Measurements from ENCODE around the gene PIK3AP1. TPM values are rescaled to one million over a fixed set of nuclear protein-coding genes. Genes with fewer than 3 reads are reported as not detected.

The PIK3AP1 gene
- polyA plus RNA-seq, 1 of the 3 experiments (the other 2 are of a cell fraction) = 0.07 TPM

DNA sequence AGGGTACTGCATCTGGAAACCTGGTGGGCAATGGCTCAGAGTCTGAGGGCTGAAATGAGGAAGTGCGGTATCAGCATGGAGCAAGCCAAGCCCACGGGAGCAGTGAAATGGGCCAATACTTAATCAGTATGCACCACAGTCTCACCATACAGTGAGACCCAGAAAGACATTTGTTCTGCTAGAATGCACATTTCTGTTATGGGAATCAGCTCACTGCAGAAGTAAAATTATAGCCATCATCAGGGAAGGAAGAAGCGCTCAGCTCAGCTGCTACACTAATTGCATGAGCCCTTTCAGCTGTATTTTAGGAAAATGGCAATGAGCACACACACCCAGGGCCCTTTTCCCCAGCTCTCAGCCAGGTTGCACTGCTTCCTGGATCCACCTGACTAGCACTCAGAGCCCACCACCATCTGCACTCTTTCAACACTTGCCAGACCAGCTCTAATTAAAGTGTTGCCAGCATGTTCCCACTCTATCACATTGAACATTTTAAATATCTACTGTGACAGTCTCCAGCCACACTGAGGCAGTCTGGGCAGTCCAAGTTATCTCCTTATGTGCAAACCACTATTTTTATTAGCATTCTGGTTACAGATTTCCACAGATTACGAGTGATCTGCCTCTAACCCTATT lies 44.2 kb upstream of the PIK3AP1 start:
- H2AFZ ChIP-seq (ENCODE audit: low read depth) = no peak overlapping the region
- H3K9me3 ChIP-seq = no peaks in the 10 kb centered on the region
- H3K27ac ChIP-seq (ENCODE audit: low read depth in 2 of 2, low read length in 1 of 2) = no peak overlapping the region
- POLR2A ChIA-PET = no interaction called here
- no peaks in the 10 kb centered on the region for H4K20me1 ChIP-seq (ENCODE audit: insufficient read depth)
- no peak overlapping the region for H3K9ac ChIP-seq
- H3K36me3 ChIP-seq (replicated peaks in 1 of 2; ENCODE audit: control insufficient read depth in 1 of 2, insufficient read depth in 2 of 2, low read length in 1 of 2) = no peaks in the 10 kb centered on the region
- no peaks in the 10 kb centered on the region; the same call in 1 of the 2 replicates for H3K27me3 ChIP-seq (ENCODE audit: insufficient read depth)
- H3K4me1 ChIP-seq (ENCODE audit: control insufficient read depth in 1 of 2, insufficient read depth in 2 of 2, low read depth in 1 of 2, low read length in 1 of 2) = peaks cover 0 to 7% of the 10 kb centered on the region in 2 experiments; a peak in 1 of 4 replicates
- H3K4me3 ChIP-seq (ENCODE audit: low read depth in 2 of 2, low read length in 1 of 2) = no peak overlapping the region
- no peak overlapping the region for H3K4me2 ChIP-seq
- no peak for DNase-seq
- no peak for TF ChIP-seq RCOR1 (IDR thresholded peaks at IDR 0.05; ENCODE audit: low read length)
- no peak for TF ChIP-seq EZH2phosphoT487 (IDR thresholded peaks at IDR 0.05; ENCODE audit: borderline replicate concordance, low read depth)
- TF ChIP-seq CTCF (IDR thresholded peaks at IDR 0.05) = no peak
- TF ChIP-seq POLR2AphosphoS5 (IDR thresholded peaks at IDR 0.05; ENCODE audit: low read depth, low read length) = no peak
- CTCF ChIA-PET = interaction anchor here (0.8 to 1.1 kb wide), 6 partner anchors 9 to 446 kb away, joined by 3 to 5 read pairs (median 3); no protein-coding TSS in a partner anchor
- H3F3A ChIP-seq (replicated peaks; ENCODE audit: insufficient read depth) = no peaks in the 10 kb centered on the region
- H3K79me2 ChIP-seq (ENCODE audit: insufficient read depth) = no peaks in the 10 kb centered on the region
- no peaks in the 10 kb centered on the region for H3K9me2 ChIP-seq
- WGBS (ENCODE audit: low lambda C conversion rate) = 56% methylated on average over 4 of the region's 4 CpGs

- no peak overlapping the region for H2AFZ ChIP-seq (ENCODE audit: low read depth)
- no peaks in the 10 kb centered on the region for H3K9me2 ChIP-seq
- H3K4me3 ChIP-seq (ENCODE audit: low read depth in 2 of 2, low read length in 1 of 2) = no peak overlapping the region
- no peaks in the 10 kb centered on the region for H4K20me1 ChIP-seq (ENCODE audit: insufficient read depth)
- H3K36me3 ChIP-seq (replicated peaks in 1 of 2; ENCODE audit: control insufficient read depth in 1 of 2, insufficient read depth in 2 of 2, low read length in 1 of 2) = no peaks in the 10 kb centered on the region
- no peaks in the 10 kb centered on the region for H3K9me3 ChIP-seq
- H3K27me3 ChIP-seq (ENCODE audit: insufficient read depth) = no peaks in the 10 kb centered on the region; the same call in 1 of the 2 replicates
- 70% methylated on average over 1 of the region's 1 CpG for WGBS (ENCODE audit: low lambda C conversion rate)
- no peak overlapping the region for H3K4me2 ChIP-seq
- no peak for DNase-seq
- H3K9ac ChIP-seq = no peak overlapping the region
- TF ChIP-seq EZH2phosphoT487 (IDR thresholded peaks at IDR 0.05; ENCODE audit: borderline replicate concordance, low read depth) = no peak
- TF ChIP-seq, protein P1, sequence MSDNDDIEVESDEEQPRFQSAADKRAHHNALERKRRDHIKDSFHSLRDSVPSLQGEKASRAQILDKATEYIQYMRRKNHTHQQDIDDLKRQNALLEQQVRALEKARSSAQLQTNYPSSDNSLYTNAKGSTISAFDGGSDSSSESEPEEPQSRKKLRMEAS (IDR thresholded peaks at IDR 0.05; ENCODE audit: low read depth) = no peak
- no peak for TF ChIP-seq RFX5 (IDR thresholded peaks at IDR 0.05; ENCODE audit: low read length)
- no peak for TF ChIP-seq RXRA (IDR thresholded peaks at IDR 0.05; ENCODE audit: borderline replicate concordance, low read depth)
- TF ChIP-seq GATA2 (CRISPR knock-in tag; IDR thresholded peaks at IDR 0.05) = no peak
- TF ChIP-seq CTCF (IDR thresholded peaks at IDR 0.05) = no peak
- no peak for TF ChIP-seq NFIC (IDR thresholded peaks at IDR 0.05; ENCODE audit: borderline replicate concordance)
- no peak for TF ChIP-seq YY1 (IDR thresholded peaks at IDR 0.05; ENCODE audit: low read depth)
- no peak for TF ChIP-seq FOSL2 (IDR thresholded peaks at IDR 0.05; ENCODE audit: borderline replicate concordance, low read depth)
- no peak for TF ChIP-seq ELF1 (IDR thresholded peaks at IDR 0.05)
- no peak for TF ChIP-seq JUND (IDR thresholded peaks at IDR 0.05)
- TF ChIP-seq FOXJ3 (CRISPR knock-in tag; IDR thresholded peaks at IDR 0.05) = no peak
- no peak for TF ChIP-seq RAD21 (IDR thresholded peaks at IDR 0.05; ENCODE audit: low read length)
- no peak for TF ChIP-seq RCOR1 (IDR thresholded peaks at IDR 0.05; ENCODE audit: low read length)
- H3F3A ChIP-seq (replicated peaks; ENCODE audit: insufficient read depth) = no peaks in the 10 kb centered on the region
- no peaks in the 10 kb centered on the region for H3K79me2 ChIP-seq (ENCODE audit: insufficient read depth)
- H3K27ac ChIP-seq (ENCODE audit: low read depth in 2 of 2, low read length in 1 of 2) = no peak overlapping the region
- ChIA-PET CTCF (interaction anchor here (1.2 to 1.3 kb wide), 2 partner anchors 267 to 383 kb away, joined by 4 to 5 read pairs; no protein-coding TSS in a partner anchor), POLR2A (no interaction called here)
- no peaks in the 10 kb centered on the region for H3K4me1 ChIP-seq (ENCODE audit: control insufficient read depth in 1 of 2, insufficient read depth in 2 of 2, low read depth in 1 of 2, low read length in 1 of 2)
These were observed 38.1 kb upstream of the PIK3AP1 start for GRCh38 chr10:96758423-96758822.
